Right lobe of liver (tissue), 6 donors: ENCODE measurements around the gene NEK8. TPM values are rescaled to one million over a fixed set of nuclear protein-coding genes. Genes with fewer than 3 reads are reported as not detected.

Source experiments
- ATAC-seq, 4 donors: fragments of 200-7000 bp; cut with Tn5 transposase; one replicate each; pipeline ENCODE4 v1.9.1; 2020; ENCODE audit warnings: mild to moderate bottlenecking in 4 of 4, moderate library complexity in 4 of 4
- DNase-seq, 3 donors: peaks; one replicate each; pipeline ENCODE4 v3.0.0-alpha.2; 2020
- H3K27ac ChIP-seq, 3 donors: fragments of 200-600 bp; one replicate each; pipeline ENCODE4 v1.8.0; 2022
- H3K27me3 ChIP-seq, 2 donors: fragments of 200-600 bp; one replicate each; pipeline ENCODE4 v1.8.0; 2022
- H3K36me3 ChIP-seq, 4 donors: fragments of 200-600 bp; sonication (generic) in 1 of 4; one replicate each; pipeline versions ENCODE4 v1.5.1 to v1.8.0; 2017 to 2022; ENCODE audit warnings: control low read depth in 1 of 4
- H3K4me1 ChIP-seq, 4 donors: fragments of 200-600 bp; sonication (generic) in 1 of 4; one replicate each; pipeline versions ENCODE4 v1.5.1 to v1.8.0; 2017 to 2022; ENCODE audit warnings: control low read depth in 1 of 4
- H3K4me3 ChIP-seq, 3 donors: fragments of 200-600 bp; one replicate each; pipeline ENCODE4 v1.8.0; 2022
- H3K9me3 ChIP-seq, 4 donors: fragments of 200-600 bp; sonication (generic) in 1 of 4; one replicate each; pipeline versions ENCODE4 v1.5.1 to v1.8.0; 2017 to 2022; ENCODE audit warnings: control low read depth in 1 of 4
- POLR2A ChIP-seq: fragments of 450-650 bp; IDR thresholded peaks from one replicate; pipeline ENCODE4 v1.6.1; 2017; ENCODE audit warnings: antibody characterized with exemption, mild to moderate bottlenecking
- WGBS: methylation state at CpG from one replicate; pipeline ENCODE4 v1.1.6; 2018; ENCODE audit warnings: low coverage, low lambda C conversion rate; ENCODE audit not compliant: insufficient coverage; ENCODE audit errors: missing lambda C conversion rate; 5-methylcytosine and 5-hydroxymethylcytosine counted together
- intact Hi-C, 2 donors: fragments of 100-400 bp; cut with DNase I; formaldehyde crosslinking; loops; one replicate each; pipeline versions ENCODE4 v1.11.2 to v1.14.1; 2022
- total RNA-seq, 6 experiments: library from RNA; depleted of rRNA in 2 of 6; stranded (reverse); fragments of >200 nt in 2 of 6; fragmentation: NEBNext Ultra II Directional in 3 of 6; extraction: Animal tissue kit (Norgen Biotek cat#: 25700) in 3 of 6; gene quantifications; one replicate each; pipeline versions ENCODE4 v1.1.0 to v1.2.4, GENCODE V29; 2016 to 2023
- TF ChIP-seq, protein P1 (sequence below), 4 donors: fragments of 200-600 bp in 3 of 4; fragments of 450-650 bp in 1 of 4; IDR thresholded peaks; one replicate each; pipeline versions ENCODE4 v1.5.1 to v1.8.0; 2016 to 2022; ENCODE audit warnings: antibody characterized with exemption in 4 of 4, mild to moderate bottlenecking in 2 of 4
- donor health status: DM: no; HTN: yes; CAD: no.
- donor health status: DM: no; HTN: no; CAD: no.
- donor health status: DM: no; HTN: no; CAD: no.
- donor health status: DM: no; HTN: yes; CAD: no.
- donor health status: DM: no; HTN: yes; CAD: no.

NEK8 gene
- total RNA-seq, 6 experiments from 2014 or later, result 1.6 to 5.4 (median 3.2) TPM

DNA sequence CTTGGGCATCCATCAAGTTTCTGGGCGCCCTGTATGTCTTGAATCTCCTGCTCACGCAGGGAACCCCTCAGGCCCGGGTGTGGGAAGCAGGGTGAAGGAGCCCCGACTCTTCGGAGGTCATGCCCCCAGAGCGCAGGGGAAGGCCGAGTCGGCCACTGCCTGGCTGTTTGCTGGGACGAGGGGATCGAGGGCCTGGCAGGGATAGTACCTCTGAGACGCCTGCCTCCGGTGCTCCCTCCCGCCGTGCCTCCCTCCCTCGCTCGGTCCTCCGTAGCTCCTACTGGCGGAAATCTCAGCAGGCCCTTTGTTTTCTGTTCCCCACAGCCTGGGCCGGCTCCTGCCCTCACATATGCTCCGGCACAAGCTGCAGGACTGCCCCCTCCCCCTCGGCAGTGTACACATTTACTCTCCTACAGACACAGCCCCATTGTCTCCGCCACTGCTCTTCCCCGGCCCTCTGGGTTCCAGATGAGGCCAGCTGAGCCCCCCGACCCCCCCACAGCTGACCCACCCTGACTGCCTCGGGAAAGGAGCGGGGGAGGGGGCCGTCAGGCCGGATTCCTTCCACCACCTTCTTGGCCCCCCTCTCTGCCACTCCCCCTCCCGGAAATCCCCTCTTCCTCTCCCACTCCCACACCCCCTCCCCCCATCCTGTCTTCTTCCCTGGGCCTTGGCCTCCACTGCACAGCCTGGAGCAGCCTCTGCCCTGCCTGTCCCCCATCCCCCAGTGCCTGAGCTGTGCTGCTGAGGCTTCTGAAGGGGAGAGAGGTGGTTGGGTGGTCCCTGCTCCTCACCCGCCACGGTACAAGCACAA, 16.6 kb downstream of the NEK8 start:
- DNase-seq (peak in 2 of 3 donors; percentile 54 to 63), ATAC-seq (peak; percentile 1 to 11 (median 10))
- H3K27ac ChIP-seq, result peak overlapping the region; percentile 96 to 98 (median 97)
- no peaks in the 10 kb centered on the region for H3K27me3 ChIP-seq
- 2% methylated on average over 14 of the region's 31 CpGs for WGBS
- TF ChIP-seq POLR2A, result no peak
- TF ChIP-seq, protein P1, sequence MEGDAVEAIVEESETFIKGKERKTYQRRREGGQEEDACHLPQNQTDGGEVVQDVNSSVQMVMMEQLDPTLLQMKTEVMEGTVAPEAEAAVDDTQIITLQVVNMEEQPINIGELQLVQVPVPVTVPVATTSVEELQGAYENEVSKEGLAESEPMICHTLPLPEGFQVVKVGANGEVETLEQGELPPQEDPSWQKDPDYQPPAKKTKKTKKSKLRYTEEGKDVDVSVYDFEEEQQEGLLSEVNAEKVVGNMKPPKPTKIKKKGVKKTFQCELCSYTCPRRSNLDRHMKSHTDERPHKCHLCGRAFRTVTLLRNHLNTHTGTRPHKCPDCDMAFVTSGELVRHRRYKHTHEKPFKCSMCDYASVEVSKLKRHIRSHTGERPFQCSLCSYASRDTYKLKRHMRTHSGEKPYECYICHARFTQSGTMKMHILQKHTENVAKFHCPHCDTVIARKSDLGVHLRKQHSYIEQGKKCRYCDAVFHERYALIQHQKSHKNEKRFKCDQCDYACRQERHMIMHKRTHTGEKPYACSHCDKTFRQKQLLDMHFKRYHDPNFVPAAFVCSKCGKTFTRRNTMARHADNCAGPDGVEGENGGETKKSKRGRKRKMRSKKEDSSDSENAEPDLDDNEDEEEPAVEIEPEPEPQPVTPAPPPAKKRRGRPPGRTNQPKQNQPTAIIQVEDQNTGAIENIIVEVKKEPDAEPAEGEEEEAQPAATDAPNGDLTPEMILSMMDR (IDR thresholded peaks at IDR 0.05), result no peak
- intact Hi-C loops, result no loop called here
- H3K4me3 ChIP-seq, result peak overlapping the region; percentile 87 to 91 (median 89)
- H3K36me3 ChIP-seq, result peaks cover 5 to 29% (median 9%) of the 10 kb centered on the region in 4 donors
- no peaks in the 10 kb centered on the region for H3K9me3 ChIP-seq
- peaks cover 0 to 29% (median 13%) of the 10 kb centered on the region in 4 donors for H3K4me1 ChIP-seq

DNA sequence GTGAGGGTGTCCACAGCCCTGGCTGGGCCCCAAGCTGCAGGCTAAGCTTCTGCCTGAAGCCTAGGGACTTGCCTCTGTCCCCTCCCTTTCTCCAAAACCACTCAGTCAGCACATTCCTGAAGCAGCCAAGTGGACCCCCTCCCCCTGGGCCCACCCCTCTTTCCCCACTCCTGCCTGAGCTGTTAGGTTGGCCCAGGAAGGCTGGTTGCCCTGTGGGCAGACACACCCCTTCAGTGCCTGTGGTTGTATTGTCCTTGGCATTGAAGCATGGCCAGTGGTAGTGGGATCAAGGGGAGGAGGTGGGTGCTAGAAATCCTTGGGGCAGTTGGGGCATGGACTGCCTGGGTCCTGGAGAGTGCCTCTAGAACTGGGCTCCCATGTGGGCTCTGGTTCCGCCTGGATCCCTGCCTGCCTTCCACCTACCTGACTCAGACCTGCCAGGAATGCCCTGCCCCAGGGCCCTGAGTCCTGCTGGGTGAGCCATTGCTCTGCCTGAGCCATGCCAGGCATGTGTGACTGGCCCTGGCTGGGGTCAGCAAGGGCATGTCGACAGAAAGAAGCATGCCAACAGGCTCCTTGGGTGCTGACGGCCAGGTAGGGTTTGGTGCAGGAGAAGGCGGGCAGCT, 17.3 kb downstream of the NEK8 start:
- H3K9me3 ChIP-seq, result no peaks in the 10 kb centered on the region
- H3K27ac ChIP-seq, result peak overlapping the region; percentile 96 to 98 (median 97)
- H3K36me3 ChIP-seq, result peaks cover 5 to 37% (median 13%) of the 10 kb centered on the region in 4 donors
- DNase-seq, result peak; percentile 84 to 85 (median 84)
- H3K27me3 ChIP-seq, result no peaks in the 10 kb centered on the region
- 17% methylated on average over 1 of the region's 4 CpGs for WGBS
- ATAC-seq, result peak; percentile 43 to 65 (median 52)
- intact Hi-C loops, result no loop called here
- peaks cover 0 to 29% (median 13%) of the 10 kb centered on the region in 4 donors for H3K4me1 ChIP-seq
- peak; percentile 27 for TF ChIP-seq POLR2A
- TF ChIP-seq, protein P1 (IDR thresholded peaks at IDR 0.05), result no peak
- peak overlapping the region; percentile 87 to 91 (median 89) for H3K4me3 ChIP-seq

DNA sequence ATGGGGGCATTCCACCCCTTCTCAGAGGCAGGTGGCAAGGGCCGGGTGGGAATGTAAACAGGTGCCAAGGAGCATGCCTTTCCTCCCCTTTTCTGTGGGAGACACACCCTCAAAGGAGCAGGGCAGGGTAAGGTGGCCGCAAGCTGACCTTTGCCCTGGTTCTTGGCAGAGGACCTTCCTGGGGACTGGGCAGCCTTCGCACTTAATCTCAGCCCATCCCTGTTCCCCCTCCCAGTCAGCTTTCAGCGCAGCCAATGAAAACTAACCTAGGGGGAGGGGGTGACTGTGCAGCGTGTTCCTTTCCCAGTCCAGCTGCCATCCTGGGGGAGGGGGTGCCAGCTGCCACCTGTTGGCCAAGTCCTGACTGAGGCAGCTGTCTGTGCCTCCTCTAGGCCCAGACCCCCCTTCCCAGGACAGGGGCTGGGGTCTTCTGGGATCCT, 18.0 kb downstream of the NEK8 start:
- ATAC-seq (peak; percentile 0 to 11 (median 7)), DNase-seq (peak in 2 of 3 donors; percentile 69 to 77)
- H3K27ac ChIP-seq, result peak overlapping the region in 1 of 3 donors; percentile 98
- peaks cover 5 to 44% (median 13%) of the 10 kb centered on the region in 4 donors for H3K36me3 ChIP-seq
- peak overlapping the region in 2 of 3 donors; percentile 89 to 91 for H3K4me3 ChIP-seq
- intact Hi-C loops, result no loop called here
- peaks cover 0 to 29% (median 13%) of the 10 kb centered on the region in 4 donors for H3K4me1 ChIP-seq
- no peaks in the 10 kb centered on the region for H3K9me3 ChIP-seq
- no peaks in the 10 kb centered on the region for H3K27me3 ChIP-seq
- WGBS, result 10% methylated on average over 2 of the region's 5 CpGs
- TF ChIP-seq, protein P1 (IDR thresholded peaks at IDR 0.05), result no peak
- no peak for TF ChIP-seq POLR2A

DNA sequence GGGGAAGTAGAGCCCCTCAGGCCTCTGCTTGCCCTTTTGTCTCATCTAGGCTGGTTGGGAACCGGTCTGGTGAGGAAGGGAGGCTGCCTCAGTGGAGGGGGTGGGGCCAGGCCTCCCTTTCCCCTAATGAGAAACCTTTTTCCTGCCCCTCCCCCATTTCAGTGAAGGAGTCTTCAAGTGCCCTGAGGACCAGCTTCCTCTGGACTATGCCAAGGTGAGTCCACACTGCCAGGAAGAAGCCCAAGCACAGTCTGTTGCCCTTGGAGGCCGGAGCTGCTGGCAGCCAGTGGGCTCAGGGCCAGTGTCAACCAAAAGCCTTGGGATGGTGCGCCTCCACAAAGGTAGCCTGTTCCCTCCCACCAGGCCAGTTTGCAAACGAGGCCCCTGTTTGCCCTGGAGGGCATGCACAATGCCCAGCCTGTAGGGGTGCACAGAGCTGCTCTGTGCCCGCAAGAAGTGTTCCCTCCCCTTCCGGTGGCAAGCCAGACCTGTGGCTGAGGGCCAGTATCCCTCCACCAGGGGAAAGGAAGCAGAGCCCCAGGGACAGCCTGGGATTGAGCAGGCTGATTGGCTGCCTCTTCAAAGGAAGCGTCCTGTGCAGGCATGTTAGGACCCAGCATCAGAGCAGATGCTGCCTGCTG, 18.6 kb downstream of the NEK8 start:
- intact Hi-C loops, result no loop called here
- TF ChIP-seq POLR2A, result no peak
- TF ChIP-seq, protein P1 (IDR thresholded peaks at IDR 0.05), result no peak
- no peaks in the 10 kb centered on the region for H3K9me3 ChIP-seq
- peak overlapping the region in 1 of 3 donors; percentile 98 for H3K27ac ChIP-seq
- no peak overlapping the region for H3K4me3 ChIP-seq
- H3K27me3 ChIP-seq, result no peaks in the 10 kb centered on the region
- DNase-seq, result peak in 1 of 3 donors; percentile 72
- H3K4me1 ChIP-seq, result peaks cover 0 to 29% (median 13%) of the 10 kb centered on the region in 4 donors
- ATAC-seq, result no peak
- WGBS, result no CpG with 5 or more reads among the region's 7 CpGs
- peaks cover 5 to 45% (median 16%) of the 10 kb centered on the region in 4 donors for H3K36me3 ChIP-seq
